Activated CD4-positive, alpha-beta T cell treated with anti-CD3 and anti-CD28 coated beads for 48 hours (primary cell): Measurements from ENCODE around the gene ENTREP3.

ENCODE experiments used
- DNase-seq: peaks from one replicate; pipeline ENCODE4 v3.0.0-alpha.2; 2020

ENTREP3 gene

GRCh38 chr1:155197901-155198546 is 57.3 kb downstream of the ENTREP3 start:
- DNase-seq: no peak
